ENCODE measurements around the gene GALNT4. TPM values are rescaled to one million over a fixed set of nuclear protein-coding genes. Genes with fewer than 3 reads are reported as not detected.
A peak's percentile ranks its signal among the peaks of the same experiment; 100 is the strongest.

Gene GALNT4
- total and polyA plus RNA-seq, 2 donors (not counting 1 experiment from before 2014, with no cell fraction given): 9.1 to 16.0 TPM

GRCh38 chr12:89494411-89495231, 30.0 kb downstream of the GALNT4 start:
- no peak overlapping the region for H3K4me2 ChIP-seq (ENCODE audit: extremely low read depth, insufficient read depth, low read length)
- peaks cover 3% of the 10 kb centered on the region for H3K4me1 ChIP-seq (ENCODE audit: control insufficient read depth, extremely low read depth, insufficient read depth, low read length)
- no peak overlapping the region for H3K4me3 ChIP-seq (replicated peaks in 1 of 4; ENCODE audit: control extremely low read depth in 1 of 4, insufficient read depth in 1 of 4, low read depth in 3 of 4, low read length in 4 of 4)
- no peaks in the 10 kb centered on the region for H3K79me2 ChIP-seq (ENCODE audit: control insufficient read depth, insufficient read depth, low read length)
- no peak overlapping the region for H3K27ac ChIP-seq (ENCODE audit: insufficient read depth, low read length)
- H3K9me3 ChIP-seq (ENCODE audit: control insufficient read depth, insufficient read depth, low read depth, low read length): no peaks in the 10 kb centered on the region
- DNase-seq (ENCODE audit: low read depth in 2 of 2): peak; percentile 34 to 55
- H3K9ac ChIP-seq (ENCODE audit: insufficient read depth, low read length): no peak overlapping the region
- TF ChIP-seq EZH2 (IDR thresholded peaks at IDR 0.05; ENCODE audit: low read length, missing control alignments): no peak
- TF ChIP-seq CTCF (conservative IDR thresholded peaks at IDR 0.05 in 1 of 2, IDR thresholded peaks at IDR 0.05 in 1 of 2; ENCODE audit: low read depth in 1 of 2, low read length in 2 of 2): no peak
- H4K20me1 ChIP-seq (ENCODE audit: control insufficient read depth, extremely low read depth, insufficient read depth, low read length): no peaks in the 10 kb centered on the region
- H3K27me3 ChIP-seq (ENCODE audit: control insufficient read depth, insufficient read depth, low read length): no peaks in the 10 kb centered on the region
- H2AFZ ChIP-seq (ENCODE audit: low read length): no peak overlapping the region
- H3K36me3 ChIP-seq (ENCODE audit: control insufficient read depth, insufficient read depth, low read length): no peaks in the 10 kb centered on the region

- no peak for TF ChIP-seq CTCF (conservative IDR thresholded peaks at IDR 0.05 in 1 of 2, IDR thresholded peaks at IDR 0.05 in 1 of 2; ENCODE audit: low read depth in 1 of 2, low read length in 2 of 2)
- no peak for TF ChIP-seq EZH2 (IDR thresholded peaks at IDR 0.05; ENCODE audit: low read length, missing control alignments)
- Histone ChIP-seq H3K4me2 (ENCODE audit: extremely low read depth, insufficient read depth, low read length) (no peak overlapping the region), H3K9me3 (ENCODE audit: control insufficient read depth, insufficient read depth, low read depth, low read length) (no peaks in the 10 kb centered on the region), H3K36me3 (ENCODE audit: control insufficient read depth, insufficient read depth, low read length) (no peaks in the 10 kb centered on the region), H3K27me3 (ENCODE audit: control insufficient read depth, insufficient read depth, low read length) (no peaks in the 10 kb centered on the region), H4K20me1 (ENCODE audit: control insufficient read depth, extremely low read depth, insufficient read depth, low read length) (no peaks in the 10 kb centered on the region), H3K4me1 (ENCODE audit: control insufficient read depth, extremely low read depth, insufficient read depth, low read length) (peaks cover 3% of the 10 kb centered on the region), H2AFZ (ENCODE audit: low read length) (no peak overlapping the region), H3K4me3 (replicated peaks in 1 of 4; ENCODE audit: control extremely low read depth in 1 of 4, insufficient read depth in 1 of 4, low read depth in 3 of 4, low read length in 4 of 4) (no peak overlapping the region), H3K9ac (ENCODE audit: insufficient read depth, low read length) (no peak overlapping the region), H3K27ac (ENCODE audit: insufficient read depth, low read length) (no peak overlapping the region), H3K79me2 (ENCODE audit: control insufficient read depth, insufficient read depth, low read length) (no peaks in the 10 kb centered on the region)
- DNase-seq (ENCODE audit: low read depth in 2 of 2): no peak
These were observed 30.8 kb downstream of the GALNT4 start for GRCh38 chr12:89493670-89494302.

- no peak for DNase-seq (ENCODE audit: low read depth in 2 of 2)
- no peak overlapping the region for H3K4me2 ChIP-seq (ENCODE audit: extremely low read depth, insufficient read depth, low read length)
- H3K79me2 ChIP-seq (ENCODE audit: control insufficient read depth, insufficient read depth, low read length): no peaks in the 10 kb centered on the region
- no peak overlapping the region for H3K9ac ChIP-seq (ENCODE audit: insufficient read depth, low read length)
- H3K4me1 ChIP-seq (ENCODE audit: control insufficient read depth, extremely low read depth, insufficient read depth, low read length): peaks cover 3% of the 10 kb centered on the region
- no peak overlapping the region for H3K4me3 ChIP-seq (replicated peaks in 1 of 4; ENCODE audit: control extremely low read depth in 1 of 4, insufficient read depth in 1 of 4, low read depth in 3 of 4, low read length in 4 of 4)
- H2AFZ ChIP-seq (ENCODE audit: low read length): no peak overlapping the region
- TF ChIP-seq EZH2 (IDR thresholded peaks at IDR 0.05; ENCODE audit: low read length, missing control alignments) (no peak), CTCF (conservative IDR thresholded peaks at IDR 0.05 in 1 of 2, IDR thresholded peaks at IDR 0.05 in 1 of 2; ENCODE audit: low read depth in 1 of 2, low read length in 2 of 2) (no peak)
- no peak overlapping the region for H3K27ac ChIP-seq (ENCODE audit: insufficient read depth, low read length)
- no peaks in the 10 kb centered on the region for H3K9me3 ChIP-seq (ENCODE audit: control insufficient read depth, insufficient read depth, low read depth, low read length)
- no peaks in the 10 kb centered on the region for H3K36me3 ChIP-seq (ENCODE audit: control insufficient read depth, insufficient read depth, low read length)
- H3K27me3 ChIP-seq (ENCODE audit: control insufficient read depth, insufficient read depth, low read length): no peaks in the 10 kb centered on the region
- H4K20me1 ChIP-seq (ENCODE audit: control insufficient read depth, extremely low read depth, insufficient read depth, low read length): no peaks in the 10 kb centered on the region
These were observed 31.7 kb downstream of the GALNT4 start for GRCh38 chr12:89492883-89493282.
